HG03103 (cell line): ENCODE results near the gene NDST1.

Experiments used
- ATAC-seq: cut with Tn5 transposase; IDR thresholded peaks from one replicate; pipeline ENCODE4 v1.9.1; 2021; ENCODE audit warnings: low read depth; ENCODE audit not compliant: unreplicated experiment

NDST1 gene

GRCh38 chr5:150583541-150584225 is 75.8 kb downstream of the NDST1 start:
- ATAC-seq = no peak

- ATAC-seq = no peak
Observed at GRCh38 chr5:150584556-150585335, 76.8 kb downstream of the NDST1 start.

GRCh38 chr5:150585781-150586341 is 77.9 kb downstream of the NDST1 start:
- no peak for ATAC-seq

- no peak for ATAC-seq
Observed at GRCh38 chr5:150587016-150587415, 79.1 kb downstream of the NDST1 start.

- ATAC-seq = no peak
Observed at GRCh38 chr5:150587856-150588595, 80.1 kb downstream of the NDST1 start.

DNA sequence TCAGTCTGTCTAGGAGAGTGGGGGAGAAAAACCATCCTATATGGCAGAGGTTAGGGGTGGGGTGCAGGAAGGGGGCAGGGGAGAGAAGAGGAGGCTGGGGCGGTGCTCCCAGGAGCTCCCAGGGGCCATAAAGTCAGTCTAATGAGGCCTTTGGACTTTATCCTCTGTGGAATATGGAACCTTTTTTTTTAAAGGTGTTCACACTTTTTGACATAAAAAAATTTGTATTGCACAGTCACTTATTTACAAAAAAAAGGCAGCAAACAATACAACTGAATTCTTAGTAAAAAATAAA is 80.6 kb downstream of the NDST1 start:
- no peak for ATAC-seq

DNA sequence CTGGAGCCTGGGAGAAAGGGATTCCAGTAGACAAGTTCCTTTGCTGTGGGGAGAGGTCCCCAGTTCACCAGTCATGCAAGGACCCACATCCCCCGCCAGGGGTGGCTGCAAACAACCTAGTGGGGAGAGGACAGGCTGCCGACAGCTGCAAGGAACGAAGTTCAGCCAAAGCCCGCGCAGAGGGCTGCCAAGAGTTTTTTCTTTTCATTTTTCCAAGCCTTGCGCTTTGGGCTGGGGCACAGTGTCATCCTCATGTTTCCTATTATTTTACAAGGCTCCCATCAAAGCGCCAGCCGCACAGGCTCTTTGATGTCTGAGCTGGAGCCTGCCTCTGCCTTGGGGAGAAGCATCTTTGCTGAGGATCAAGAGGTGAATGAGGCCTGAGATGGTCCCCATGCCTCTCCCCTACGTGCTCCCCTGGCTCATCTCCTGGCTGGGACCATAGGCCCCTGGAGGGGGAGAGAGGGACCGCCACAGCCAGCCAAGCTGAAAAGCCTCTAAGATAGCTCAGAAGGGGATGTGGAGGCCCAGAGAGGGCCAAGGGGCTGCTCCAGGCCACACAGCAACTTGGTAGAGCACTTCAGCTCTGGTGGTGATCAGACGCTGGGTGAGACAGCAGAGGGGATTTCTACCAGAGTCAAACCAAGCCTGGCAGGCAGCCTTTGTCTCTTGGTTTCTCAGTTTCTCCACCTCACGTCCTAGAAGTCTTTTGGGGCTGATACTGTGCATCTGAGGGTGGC is 82.1 kb downstream of the NDST1 start:
- no peak for ATAC-seq

DNA sequence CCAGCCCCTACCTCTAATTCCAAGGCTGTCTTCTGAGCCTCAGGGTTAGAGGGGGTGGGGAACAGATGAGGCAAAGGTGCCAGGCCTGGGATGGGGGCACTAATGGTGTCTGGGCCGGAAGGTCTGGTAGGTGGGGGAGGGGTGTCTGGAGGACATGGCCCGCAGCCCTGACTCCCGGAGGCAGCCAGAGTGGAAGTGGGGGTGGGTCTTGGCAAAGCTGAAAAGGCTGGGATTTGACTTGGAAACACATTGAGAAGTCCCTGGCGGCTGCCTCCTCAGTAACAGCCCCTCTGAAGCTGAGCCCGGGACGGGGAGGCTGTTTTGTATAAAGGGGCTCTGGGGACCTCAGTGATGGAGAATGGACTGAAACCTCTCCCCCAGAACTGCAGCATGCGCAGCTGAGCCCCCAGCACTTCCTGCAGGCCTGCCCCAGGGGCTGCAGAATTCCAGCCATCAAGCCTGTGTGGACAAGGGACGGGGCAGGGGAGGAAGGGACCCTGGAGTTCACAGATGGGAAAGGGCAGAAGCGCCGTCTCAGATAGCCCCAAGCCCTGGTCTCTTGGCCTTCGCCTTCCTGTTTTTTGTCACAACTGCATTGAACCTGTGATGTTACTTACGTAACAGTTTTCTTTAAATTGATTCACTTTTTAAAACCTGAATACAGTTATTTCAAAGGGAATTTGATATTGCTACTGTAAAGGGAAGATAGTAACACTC is 83.2 kb downstream of the NDST1 start:
- ATAC-seq = no peak

DNA sequence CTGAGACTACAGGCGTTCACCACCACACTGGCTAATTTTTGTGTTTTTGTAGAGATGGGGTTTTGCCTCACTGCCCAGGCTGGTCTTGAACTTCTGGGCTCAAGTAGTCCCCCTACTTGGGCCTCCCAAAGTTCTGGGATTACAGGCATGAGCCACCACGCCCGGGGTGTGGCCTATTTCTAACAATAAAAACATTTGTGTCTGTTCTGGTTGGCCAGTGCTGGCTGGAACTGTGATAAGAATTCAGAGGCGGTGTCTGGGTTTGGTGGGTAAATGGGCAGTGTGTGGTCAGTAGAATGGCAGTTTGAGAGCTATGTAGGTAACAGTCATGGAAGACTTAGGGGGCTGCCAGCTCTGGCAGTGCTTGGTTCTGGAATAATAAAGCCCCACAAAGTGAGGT is 85.7 kb downstream of the NDST1 start:
- ATAC-seq = no peak

DNA sequence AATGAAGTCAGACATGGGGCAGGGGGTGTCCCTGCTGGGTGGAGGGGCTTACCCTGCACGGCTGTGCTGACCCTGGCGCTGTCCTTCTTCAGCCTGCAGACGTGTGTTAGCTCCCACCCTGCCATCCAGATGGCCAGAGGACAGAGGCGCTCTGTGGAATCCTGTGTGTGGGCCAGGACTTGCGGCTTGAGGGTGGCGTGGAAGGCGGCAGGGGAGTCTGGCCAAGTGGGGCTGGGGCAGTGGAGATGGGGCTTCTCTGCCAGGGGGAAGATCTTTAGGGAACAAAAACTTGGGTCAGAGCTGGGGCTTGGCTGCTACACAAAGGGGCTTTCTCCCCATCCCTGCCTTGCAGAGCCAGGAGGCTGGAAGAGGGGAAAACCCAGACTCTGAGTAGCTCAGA is 86.1 kb downstream of the NDST1 start:
- ATAC-seq = no peak

- no peak for ATAC-seq
Observed at GRCh38 chr5:150595466-150596031, 87.6 kb downstream of the NDST1 start.

GRCh38 chr5:150596313-150596712 is 88.4 kb downstream of the NDST1 start:
- ATAC-seq = no peak

DNA sequence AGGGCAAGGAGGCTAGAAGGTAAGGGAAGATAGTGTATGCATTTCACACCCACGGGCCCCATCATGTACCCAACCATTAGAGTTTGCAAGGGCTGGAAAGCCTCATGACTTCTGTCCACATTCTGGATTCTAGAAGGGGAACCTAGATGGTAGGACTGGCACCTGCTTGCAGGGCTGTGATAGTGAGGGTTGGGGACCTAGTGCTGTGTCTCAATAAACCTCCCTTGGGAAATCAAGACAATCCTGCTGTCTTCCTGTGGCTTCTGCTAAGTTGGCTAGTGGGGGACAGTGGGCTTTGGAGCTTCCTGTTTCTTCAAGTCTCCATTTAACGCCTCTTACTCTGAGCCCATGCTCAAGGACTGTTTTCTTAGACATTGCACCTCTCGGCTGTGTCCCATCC is 88.9 kb downstream of the NDST1 start:
- no peak for ATAC-seq

DNA sequence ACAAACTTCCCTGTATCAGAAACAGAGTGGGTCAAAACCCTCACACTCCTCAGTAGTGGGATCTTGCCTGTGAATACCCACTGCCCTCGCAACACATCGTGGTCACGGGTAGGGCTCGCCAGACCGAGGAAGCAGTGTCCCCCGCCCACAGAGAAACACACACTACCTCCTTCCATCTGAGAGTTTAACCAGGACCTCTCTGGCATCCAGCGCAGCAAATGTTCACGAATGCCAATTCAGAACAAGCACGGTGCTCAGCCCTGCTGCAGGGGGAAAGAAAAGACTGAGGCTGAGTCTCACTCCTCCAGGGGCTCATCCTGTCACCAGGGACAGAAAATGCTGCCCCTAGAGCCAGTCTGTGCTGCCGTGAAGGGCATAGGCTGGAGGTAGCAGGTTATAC is 90.1 kb downstream of the NDST1 start:
- ATAC-seq = no peak

GRCh38 chr5:150598821-150599273 is 90.9 kb downstream of the NDST1 start:
- ATAC-seq = no peak

- no peak for ATAC-seq
Observed at GRCh38 chr5:150599281-150599680, 91.3 kb downstream of the NDST1 start.

GRCh38 chr5:150599917-150600511 is 92.1 kb downstream of the NDST1 start:
- no peak for ATAC-seq

DNA sequence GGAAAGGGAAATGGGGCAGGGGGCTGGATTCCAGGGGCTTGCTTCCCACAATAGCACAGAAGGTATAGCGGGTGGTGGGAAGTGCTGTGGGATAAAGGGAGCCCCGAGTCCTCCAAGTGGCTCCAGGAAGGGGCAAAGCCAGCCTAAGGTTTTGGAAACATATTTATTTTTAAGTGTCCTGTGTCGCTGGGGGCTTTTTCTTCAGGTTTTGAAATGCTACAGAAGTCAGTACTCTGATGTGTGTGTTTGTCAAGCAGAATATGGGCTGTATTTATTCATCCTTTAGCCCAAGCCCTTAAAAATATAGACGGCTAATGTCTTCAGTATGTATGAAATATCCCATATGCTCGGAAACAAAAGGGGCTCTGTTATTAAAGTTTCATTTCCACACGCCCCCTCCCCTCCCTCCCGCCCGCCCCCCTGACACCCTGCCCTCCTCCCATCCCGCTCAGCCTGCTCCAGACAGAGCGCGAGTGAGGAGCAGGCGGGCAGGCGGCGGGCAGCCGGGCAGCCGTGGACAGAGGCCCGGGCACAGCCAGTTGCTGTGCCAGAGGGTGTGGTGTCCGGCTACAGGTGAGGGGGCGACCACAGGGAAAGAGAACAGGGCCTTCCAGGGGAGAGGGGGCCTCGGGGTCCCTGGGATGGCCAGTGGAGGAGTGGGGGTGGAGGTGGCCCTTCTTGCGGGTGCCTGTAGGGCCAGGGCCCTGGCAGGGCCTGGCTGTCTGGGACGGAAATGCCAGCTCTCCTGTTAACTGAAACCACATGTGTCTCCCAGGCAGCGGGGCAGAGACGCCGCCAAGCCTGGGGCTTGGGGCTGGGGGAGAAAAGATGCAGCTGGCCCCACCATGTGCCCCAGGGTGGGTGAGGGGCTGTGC is 92.9 kb downstream of the NDST1 start:
- no peak for ATAC-seq
